Measurements from ENCODE around the gene EQTN.
A peak's percentile ranks its signal among the peaks of the same experiment; 100 is the strongest.
"Not testable (repeated sequence)": the region's sequence is repeated elsewhere in the genome, so short reads cannot be mapped to it uniquely, and the experiment has no call there.

Gene EQTN

DNA sequence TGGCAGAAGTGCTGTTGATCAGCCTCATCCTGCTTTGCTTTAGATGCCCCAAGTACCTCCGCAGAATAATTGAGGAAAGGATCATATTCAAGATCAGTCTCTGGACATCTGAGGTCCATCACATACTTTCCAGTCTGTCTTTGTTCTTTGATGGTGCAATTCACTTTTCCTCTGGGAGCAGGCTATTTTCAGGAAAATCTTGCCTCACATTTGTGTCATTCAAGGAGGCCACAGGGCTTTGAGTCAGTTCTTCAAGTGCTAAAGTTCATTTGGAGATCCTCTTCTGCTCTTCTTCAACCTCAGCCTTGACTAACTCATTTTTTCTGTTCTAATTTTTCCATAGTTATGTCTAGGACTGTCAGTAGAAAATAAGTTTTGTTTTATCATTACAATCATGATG lies 18.6 kb downstream of the EQTN start:
- TF ChIP-seq GATA1 (IDR thresholded peaks at IDR 0.05; ENCODE audit: low read depth, low read length) (no peak), POLR2A (IDR thresholded peaks at IDR 0.05; ENCODE audit: low read length) (no peak)
- DNase-seq, result no peak

DNA sequence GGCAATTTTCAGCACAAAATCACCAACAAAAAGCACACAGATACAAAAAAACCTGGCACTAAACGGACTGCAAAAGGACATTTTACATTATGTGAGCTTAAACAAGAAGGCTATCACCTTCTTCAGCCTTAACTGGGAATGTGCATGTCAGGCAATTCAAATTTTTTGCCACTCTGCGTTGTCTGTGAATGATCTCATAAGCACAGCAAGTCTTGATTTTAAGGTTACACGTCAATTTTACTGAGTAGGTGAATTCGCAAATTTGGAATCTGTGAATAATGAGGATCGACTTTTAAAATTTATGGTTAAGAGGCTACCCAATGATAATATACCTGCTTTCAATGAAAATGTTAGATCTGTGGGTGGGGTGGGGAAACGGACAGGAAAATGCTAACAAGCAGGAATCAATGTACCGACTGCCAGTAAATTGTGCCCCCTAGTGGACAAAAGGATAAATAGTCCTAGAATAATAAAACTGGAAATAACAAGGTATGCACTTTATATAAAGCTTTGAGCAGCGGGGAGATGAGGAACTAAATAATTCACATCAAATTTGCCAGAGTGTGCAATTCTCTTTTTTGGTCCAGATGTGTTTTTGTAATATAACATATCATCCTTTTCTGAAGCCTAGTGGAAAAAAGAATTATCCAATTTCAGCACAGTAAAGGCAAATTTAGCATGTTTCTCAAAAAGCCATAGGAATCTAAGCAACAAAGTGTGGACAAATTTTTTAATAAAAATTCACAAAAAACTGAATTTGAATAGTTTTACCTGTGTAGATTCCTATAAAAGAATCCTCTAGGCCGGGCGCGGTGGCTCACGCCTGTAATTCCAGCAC lies 20.5 kb downstream of the EQTN start:
- DNase-seq, result peak; percentile 51 to 70
- TF ChIP-seq POLR2A (IDR thresholded peaks at IDR 0.05; ENCODE audit: low read length), result no peak
- TF ChIP-seq GATA1 (IDR thresholded peaks at IDR 0.05; ENCODE audit: low read depth, low read length), result no peak

DNA sequence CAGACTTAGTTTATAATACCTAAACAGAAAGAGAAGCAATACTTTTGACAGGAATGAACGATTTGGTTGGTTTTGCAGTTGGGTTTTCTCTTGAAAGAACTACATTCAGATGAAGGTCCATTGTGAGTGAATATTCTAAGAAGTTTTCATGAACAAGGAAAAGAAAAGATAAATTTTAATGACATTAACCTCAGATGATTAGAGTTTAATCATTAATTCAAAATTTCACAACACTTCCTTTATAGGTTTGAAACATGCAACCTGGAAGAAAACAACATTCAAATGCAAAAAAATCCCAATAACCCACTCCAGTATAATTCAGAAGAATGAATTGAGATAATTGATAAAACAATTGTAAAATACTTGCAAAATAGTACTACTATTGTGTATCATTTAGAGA lies 23.8 kb downstream of the EQTN start:
- DNase-seq, result no peak
- no peak for TF ChIP-seq GATA1 (IDR thresholded peaks at IDR 0.05; ENCODE audit: low read depth, low read length)
- no peak for TF ChIP-seq POLR2A (IDR thresholded peaks at IDR 0.05; ENCODE audit: low read length)

DNA sequence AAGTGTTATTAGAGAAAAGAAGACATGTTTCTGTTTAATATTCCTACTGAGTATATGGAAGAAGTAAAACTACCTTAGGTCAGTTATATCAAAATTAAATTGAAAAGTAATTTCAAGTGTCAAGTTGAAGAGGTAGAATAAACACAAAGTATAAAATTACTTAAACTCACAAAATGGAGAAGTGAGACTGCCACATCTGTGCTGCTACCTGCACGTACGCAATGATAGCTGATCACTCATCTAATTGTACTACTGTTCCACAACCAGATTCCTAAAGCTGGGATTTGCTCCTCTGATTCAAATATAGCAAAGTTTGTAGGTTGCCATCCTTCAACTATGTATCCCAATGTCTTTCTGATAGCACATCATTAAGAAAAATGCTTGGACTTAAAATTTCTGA lies 24.8 kb downstream of the EQTN start:
- TF ChIP-seq POLR2A (IDR thresholded peaks at IDR 0.05; ENCODE audit: low read length) (no peak), GATA1 (IDR thresholded peaks at IDR 0.05; ENCODE audit: low read depth, low read length) (no peak)
- no peak for DNase-seq

DNA sequence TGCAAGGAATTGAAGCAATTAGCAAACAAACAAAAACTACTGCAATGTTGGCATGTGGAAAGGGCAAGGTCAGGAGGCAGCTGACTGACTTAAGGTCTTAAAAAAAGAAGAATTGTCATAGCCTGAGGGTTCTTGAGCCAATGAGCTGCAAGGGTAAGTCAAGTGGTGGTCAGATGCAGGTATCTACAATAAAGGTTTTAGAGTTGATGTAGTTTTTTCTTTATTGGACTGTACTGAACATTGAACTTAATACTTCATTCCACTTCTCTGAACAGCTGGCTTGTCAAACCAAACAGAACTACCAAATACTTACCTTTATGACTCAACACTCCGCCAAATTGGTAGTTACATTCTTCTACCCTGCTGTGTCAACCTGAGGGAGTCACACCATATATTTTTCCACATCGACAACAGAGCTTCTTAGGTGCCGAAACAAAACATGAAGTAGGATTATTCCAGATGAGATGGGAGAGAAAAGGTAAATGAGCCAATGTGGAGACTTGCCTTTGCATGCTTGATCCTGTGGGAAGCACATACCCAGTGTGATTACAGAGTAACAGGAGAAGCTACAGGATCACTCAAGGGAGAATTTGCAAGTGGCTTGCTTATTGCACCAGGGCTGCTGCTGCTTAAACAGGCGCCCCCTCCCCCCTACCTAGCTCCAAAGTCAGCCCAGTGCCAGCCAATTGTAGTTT lies 35.3 kb downstream of the EQTN start:
- DNase-seq, result no peak
- TF ChIP-seq GATA1 (IDR thresholded peaks at IDR 0.05; ENCODE audit: low read depth, low read length) (no peak), POLR2A (IDR thresholded peaks at IDR 0.05; ENCODE audit: low read length) (no peak)

DNA sequence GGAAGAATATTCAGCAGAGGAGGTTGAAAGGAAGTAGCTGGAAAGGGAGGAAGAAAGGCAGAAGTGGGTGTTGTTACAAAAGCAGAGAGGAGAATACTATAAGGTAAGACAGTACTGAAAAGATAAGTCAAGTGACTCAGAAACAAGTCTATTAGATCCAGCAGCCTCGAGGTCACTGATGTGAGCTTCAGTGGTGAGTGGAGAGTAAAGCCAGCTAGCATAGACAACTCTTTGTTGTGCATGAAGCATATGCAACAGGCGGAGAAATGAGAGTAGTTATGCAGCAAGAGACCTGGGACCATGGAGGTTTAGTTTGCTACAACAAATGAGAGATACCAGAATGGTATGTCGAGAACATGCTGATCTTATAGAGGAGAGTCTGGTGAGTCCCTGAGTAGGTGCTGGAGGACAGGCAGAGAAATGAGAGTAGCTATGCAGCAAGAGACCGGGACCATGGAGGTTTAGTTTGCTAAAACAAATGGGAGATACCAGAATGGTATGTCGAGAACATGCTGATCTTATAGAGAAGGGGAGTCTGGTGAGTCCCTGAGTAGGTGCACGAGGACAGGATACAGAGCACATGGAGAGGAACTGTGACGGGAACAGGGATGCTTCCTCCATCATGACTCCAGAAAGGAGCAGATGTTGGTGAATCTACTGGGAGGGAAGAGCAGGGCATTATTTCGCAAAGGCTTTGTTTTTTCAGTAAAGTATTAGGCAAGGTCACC lies 36.0 kb downstream of the EQTN start:
- no peak for DNase-seq
- TF ChIP-seq GATA1 (IDR thresholded peaks at IDR 0.05; ENCODE audit: low read depth, low read length) (no peak), POLR2A (IDR thresholded peaks at IDR 0.05; ENCODE audit: low read length) (no peak)

DNA sequence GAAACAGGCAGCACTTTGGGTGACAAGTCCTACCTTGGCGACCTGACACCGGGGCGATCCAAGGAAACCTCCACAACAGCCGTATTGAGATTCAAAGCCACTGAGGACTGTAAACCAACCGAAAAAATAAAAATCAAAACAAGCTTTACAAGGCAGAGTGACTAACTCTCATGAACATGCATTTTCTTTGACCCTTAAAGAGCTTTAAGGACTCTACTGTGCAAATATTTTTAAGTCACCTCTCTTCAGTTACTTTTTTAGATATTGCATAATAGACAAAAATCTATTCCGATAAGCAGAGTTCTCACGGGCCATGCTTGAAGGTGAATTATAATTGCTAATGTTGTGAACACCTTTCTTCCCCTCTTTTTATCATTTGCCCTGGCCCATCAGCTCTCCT lies 38.3 kb downstream of the EQTN start:
- DNase-seq, result no peak
- TF ChIP-seq POLR2A (IDR thresholded peaks at IDR 0.05; ENCODE audit: low read length) (no peak), GATA1 (IDR thresholded peaks at IDR 0.05; ENCODE audit: low read depth, low read length) (no peak)

DNA sequence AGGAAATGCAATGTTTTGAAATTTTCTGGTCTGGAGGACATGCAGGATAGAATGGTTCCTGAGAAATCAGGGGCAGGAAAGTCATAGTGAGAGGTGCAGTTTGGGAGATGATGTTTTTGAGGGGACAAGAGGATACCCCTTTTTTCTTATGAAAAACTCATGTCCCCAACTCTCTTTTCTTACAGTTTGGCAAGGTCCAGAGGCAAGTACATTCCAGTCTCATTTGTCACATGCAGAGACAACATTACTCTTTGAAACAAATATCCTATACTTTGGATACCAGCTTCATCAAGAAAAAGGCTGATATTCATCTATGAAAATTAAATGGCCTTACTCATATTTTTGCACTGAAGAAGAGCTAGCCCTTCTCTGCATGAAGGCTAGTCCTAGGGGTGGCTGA lies 48.2 kb downstream of the EQTN start:
- TF ChIP-seq GATA1 (IDR thresholded peaks at IDR 0.05; ENCODE audit: low read depth, low read length) (no peak), POLR2A (IDR thresholded peaks at IDR 0.05; ENCODE audit: low read length) (no peak)
- DNase-seq, result no peak

DNA sequence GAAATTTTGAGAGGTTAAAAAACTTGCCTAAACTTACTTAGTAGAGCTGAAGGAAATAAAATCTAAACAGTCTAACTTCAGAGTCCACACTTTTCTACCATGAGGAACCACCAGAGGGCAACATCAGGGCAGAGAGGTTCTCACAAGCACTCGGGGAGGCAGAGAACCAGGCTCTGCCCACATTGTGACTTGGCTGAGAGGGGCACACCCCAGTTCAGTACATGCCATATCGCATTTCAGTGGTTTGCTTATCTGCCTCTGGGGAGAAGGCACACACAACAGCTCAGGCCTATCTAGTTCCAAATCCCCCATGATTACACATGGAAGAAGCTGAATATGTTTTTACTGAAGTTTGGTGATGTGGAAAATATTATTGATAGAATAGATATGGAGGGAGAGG lies 49.2 kb downstream of the EQTN start:
- no peak for TF ChIP-seq POLR2A (IDR thresholded peaks at IDR 0.05; ENCODE audit: low read length)
- no peak for TF ChIP-seq GATA1 (IDR thresholded peaks at IDR 0.05; ENCODE audit: low read depth, low read length)
- DNase-seq, result peak; percentile 74 to 90

DNA sequence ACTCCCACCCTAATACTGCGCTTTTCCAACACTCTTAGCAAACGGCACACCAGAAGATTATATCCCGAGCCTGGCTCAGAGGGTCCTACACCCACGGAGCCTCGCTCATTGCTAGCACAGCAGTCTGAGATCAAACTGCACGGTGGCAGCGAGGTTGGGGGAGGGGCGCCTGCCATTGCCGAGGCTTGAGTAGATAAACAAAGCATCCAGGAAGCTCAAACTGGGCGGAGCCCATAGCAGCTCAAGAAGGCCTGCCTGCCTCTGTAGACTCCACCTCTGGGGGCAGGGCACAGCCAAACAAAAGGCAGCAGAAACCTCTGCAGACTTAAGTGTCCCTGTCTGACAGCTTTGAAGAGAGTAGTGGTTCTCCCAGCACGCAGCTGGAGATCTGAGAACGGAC lies 57.3 kb downstream of the EQTN start:
- not testable (repeated sequence) for DNase-seq
